Uterus (tissue), 2 donors: Measurements from ENCODE around the gene CGRRF1.

Experiments
- POLR2A ChIP-seq, 2 donors: fragments of 450-650 bp; IDR thresholded peaks; one replicate each; pipeline ENCODE4 v1.6.1; 2016; ENCODE audit warnings: antibody characterized with exemption in 2 of 2, mild to moderate bottlenecking in 1 of 2, moderate library complexity in 1 of 2
- TF ChIP-seq, protein P1 (sequence below), 4 experiments: fragments of 200-600 bp in 2 of 4; fragments of 450-650 bp in 2 of 4; sonication (generic) in 2 of 4; IDR thresholded peaks; one replicate each; pipeline ENCODE4 v1.5.1; 2016 to 2019; ENCODE audit warnings: antibody characterized with exemption in 4 of 4, mild to moderate bottlenecking in 2 of 4, moderate library complexity in 1 of 4

DNA sequence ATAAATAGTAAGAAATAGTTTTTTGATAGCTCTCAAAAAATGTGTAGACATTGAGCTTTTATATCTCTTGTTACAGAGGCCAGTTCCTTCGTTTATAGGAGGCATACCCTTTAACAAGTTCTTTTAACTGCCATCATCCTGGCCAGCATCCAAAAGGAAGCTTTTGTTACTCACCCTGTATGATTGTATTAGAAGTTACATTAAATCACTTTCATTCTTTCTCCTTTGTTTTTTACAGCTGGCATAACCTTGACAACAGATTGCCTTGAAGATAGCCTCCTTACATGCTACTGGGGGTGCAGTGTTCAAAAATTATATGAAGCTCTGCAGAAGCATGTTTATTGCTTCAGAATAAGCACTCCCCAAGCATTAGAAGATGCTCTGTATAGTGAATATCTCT lies 20.1 kb downstream of the CGRRF1 start:
- TF ChIP-seq, protein P1, sequence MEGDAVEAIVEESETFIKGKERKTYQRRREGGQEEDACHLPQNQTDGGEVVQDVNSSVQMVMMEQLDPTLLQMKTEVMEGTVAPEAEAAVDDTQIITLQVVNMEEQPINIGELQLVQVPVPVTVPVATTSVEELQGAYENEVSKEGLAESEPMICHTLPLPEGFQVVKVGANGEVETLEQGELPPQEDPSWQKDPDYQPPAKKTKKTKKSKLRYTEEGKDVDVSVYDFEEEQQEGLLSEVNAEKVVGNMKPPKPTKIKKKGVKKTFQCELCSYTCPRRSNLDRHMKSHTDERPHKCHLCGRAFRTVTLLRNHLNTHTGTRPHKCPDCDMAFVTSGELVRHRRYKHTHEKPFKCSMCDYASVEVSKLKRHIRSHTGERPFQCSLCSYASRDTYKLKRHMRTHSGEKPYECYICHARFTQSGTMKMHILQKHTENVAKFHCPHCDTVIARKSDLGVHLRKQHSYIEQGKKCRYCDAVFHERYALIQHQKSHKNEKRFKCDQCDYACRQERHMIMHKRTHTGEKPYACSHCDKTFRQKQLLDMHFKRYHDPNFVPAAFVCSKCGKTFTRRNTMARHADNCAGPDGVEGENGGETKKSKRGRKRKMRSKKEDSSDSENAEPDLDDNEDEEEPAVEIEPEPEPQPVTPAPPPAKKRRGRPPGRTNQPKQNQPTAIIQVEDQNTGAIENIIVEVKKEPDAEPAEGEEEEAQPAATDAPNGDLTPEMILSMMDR (IDR thresholded peaks at IDR 0.05) = no peak
- no peak for TF ChIP-seq POLR2A (IDR thresholded peaks at IDR 0.05)
